8988T (cell line): ENCODE measurements around the gene C2orf76.

Source experiments
- DNase-seq: peaks from one replicate; pipeline ENCODE4 v3.0.0; 2011

Gene C2orf76

GRCh38 chr2:119333360-119333759 is 33.3 kb downstream of the C2orf76 start:
- no peak for DNase-seq

GRCh38 chr2:119332953-119333352 is 33.7 kb downstream of the C2orf76 start:
- DNase-seq = no peak

DNA sequence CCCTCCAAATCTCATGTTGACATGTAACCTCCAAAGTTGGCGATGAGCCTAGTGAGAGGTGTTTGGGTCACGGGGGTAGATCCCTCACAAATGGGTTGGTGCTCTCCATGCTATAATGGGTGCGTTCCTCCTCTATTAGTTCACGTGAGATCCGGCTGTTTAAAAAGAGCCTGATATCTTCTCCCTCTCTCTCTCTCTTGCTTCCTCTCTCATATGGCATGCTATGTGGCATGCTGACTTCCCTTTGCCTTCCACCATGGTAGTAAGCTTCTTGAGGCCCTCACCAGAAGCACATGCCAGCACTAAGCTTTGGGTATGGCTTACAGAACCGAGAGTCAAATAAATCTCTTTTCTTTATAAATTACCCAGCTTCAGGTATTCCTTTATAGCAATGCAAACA is 39.2 kb downstream of the C2orf76 start:
- DNase-seq = no peak

GRCh38 chr2:119326938-119327337 is 39.7 kb downstream of the C2orf76 start:
- no peak for DNase-seq

DNA sequence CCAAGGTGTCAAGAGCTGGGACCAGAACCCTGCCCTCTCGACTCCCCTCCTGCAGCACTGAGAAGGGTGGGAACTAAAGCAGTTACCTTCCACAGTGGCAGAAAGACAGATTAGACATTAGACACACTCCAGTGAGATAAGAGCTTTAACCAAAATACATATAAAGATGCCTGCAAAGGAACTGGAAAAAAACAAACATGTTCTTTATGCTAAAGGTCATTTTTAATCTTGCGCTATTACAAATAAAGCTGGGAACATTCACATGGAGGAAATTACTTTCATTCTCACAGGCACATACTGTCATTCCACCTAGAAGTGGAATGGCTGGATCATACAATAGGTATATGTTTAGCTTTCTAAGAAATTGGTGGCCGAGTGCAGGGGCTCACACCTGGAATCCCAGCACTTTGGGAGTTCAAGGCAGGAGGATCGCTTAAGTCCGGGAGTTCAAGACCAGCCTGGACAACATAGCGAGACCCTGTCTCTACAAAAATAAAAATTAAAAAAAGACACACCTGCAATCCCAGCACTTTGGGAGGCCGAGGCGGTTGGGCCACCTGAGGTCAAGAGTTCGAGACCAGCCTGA is 41.9 kb downstream of the C2orf76 start:
- DNase-seq = no peak

- no peak for DNase-seq
Observed at GRCh38 chr2:119323459-119323858, 43.2 kb downstream of the C2orf76 start.

- no peak for DNase-seq
Observed at GRCh38 chr2:119319593-119319992, 47.0 kb downstream of the C2orf76 start.

DNA sequence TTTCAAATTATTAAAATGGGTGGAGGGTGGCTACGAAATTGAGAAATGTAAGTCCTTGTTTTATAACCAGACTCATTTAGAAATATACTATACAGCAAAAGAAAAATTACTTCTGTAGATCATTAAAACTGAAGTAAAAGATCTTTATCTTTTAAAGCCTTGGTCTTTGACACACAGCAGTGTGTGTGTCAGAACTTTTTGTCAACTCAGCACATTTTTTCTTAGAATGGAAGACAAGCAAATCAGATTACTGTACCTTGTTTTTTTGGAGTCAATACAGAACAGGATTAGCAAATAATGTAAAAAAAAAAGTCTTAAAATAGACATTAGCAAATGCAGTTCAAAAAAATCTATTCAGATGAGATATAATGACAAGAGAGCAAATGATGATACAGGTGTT is 49.1 kb downstream of the C2orf76 start:
- no peak for DNase-seq

- no peak for DNase-seq
Observed at GRCh38 chr2:119316066-119316465, 50.6 kb downstream of the C2orf76 start.

- no peak for DNase-seq
Observed at GRCh38 chr2:119315241-119315925, 51.3 kb downstream of the C2orf76 start.

GRCh38 chr2:119311831-119312230 is 54.8 kb downstream of the C2orf76 start:
- no peak for DNase-seq

DNA sequence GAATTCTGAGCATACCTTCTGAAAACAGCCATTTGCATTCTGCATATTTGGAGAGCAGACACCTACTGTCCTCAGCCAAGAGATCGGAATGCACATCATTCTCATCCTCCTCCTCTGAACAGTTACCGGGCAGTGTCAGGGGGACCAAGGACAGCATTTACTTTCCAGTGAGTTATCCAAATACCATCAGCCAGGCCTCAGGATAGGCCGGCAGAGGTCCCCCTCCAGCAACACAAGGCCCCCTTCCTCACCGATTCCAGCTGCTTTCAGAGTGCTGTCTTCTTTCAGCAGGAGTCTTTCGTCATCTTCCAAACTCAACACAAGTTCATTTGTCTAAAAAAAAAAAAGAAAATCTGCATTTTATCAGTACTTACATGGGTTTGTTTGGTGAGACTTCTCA is 55.3 kb downstream of the C2orf76 start:
- no peak for DNase-seq

- no peak for DNase-seq
Observed at GRCh38 chr2:119308793-119309330, 57.8 kb downstream of the C2orf76 start.

DNA sequence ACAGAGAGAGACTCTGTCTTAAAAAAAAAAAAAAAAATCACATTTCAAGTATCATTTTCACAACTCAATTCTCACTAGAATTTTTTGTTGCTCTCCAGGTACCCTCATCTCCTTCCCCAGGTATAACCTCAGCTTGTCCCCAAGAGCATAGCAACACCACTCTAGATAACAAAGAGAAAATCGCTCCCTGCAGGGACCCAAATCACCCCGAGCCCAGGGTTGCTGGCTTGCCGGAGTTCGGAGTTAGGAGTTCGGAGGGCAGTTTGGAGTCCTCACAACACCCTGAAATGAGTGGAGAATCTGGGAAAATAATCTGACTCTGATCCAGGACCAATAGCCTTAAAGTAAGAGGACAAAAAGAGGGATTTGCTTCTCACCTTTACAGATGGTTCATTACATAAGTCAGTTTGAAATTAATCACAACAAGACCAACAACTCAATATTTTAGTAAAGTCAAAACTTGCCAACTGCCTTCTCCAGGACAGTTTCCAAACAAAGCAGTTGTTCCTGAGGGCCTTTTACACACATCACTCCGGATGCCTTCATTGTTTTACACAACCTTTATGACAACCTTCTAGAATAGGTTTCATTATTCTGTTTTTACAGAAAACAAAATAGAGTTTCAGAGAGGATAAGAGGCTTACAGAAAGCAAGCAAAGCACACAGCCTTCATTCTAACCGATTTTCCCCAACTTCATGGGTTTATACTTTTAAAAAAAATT is 59.1 kb downstream of the C2orf76 start:
- DNase-seq = no peak

- DNase-seq = no peak
Observed at GRCh38 chr2:119306196-119306590, 60.4 kb downstream of the C2orf76 start.

GRCh38 chr2:119305497-119306195 is 61.0 kb downstream of the C2orf76 start:
- DNase-seq = no peak

DNA sequence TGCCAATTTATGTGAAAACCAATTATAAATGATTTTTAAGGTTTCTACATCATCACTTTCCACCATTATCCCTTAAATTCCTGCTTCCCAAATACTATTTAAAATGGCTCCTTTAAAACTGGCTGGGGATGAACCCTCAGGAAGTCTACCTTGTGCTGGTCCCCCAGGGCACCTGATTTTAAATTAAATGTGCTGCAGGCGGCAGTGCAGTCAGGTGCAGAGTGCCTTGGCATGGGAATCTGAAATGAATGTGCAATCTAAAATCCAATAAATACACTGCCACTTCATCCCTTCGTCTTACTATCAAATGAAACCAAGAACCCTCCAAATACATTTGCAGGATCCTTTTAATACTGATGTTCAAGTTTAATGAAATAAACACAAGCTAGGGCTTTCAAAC is 61.8 kb downstream of the C2orf76 start:
- no peak for DNase-seq

DNA sequence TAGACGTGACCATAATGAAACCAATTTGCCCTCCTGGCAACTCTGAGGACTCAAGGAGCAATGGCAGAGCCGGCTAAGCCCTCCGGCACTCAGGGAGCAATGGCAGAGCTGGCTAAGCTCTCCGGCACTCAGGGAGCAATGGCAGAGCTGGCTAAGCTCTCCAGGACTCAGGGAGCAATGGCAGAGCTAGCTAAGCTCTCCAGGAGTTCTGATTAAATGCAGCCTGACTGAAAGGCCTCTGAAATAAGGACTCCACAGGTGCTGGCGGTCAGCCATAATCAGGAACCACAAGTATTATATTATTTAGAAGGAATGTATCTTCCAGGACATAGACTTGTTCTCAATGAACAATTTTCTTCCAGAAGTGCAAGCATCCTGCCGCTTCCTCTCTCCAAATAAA is 65.2 kb downstream of the C2orf76 start:
- no peak for DNase-seq

- no peak for DNase-seq
Observed at GRCh38 chr2:119295688-119296375, 70.8 kb downstream of the C2orf76 start.

GRCh38 chr2:119294671-119295070 is 72.0 kb downstream of the C2orf76 start:
- DNase-seq = no peak

DNA sequence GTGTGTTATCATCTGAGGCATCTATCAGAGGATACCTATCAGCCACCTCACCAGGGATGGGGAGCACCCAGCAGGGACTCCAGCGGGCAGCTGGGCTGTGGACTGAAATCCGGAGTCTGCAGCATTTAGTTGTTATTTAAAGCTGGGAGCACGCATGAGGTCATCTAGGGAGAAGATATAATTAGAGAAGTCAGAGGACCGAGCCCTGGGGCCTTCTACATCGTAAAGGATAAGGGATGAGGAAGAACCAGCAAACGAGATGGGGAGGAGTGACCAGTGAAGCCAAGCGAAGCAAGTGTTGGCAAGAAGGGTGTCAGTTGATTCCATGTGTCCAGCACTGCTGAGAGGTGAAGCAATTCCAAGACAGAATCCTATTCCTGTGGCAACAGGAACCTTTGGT is 72.7 kb downstream of the C2orf76 start:
- no peak for DNase-seq

- DNase-seq = no peak
Observed at GRCh38 chr2:119293254-119293653, 73.4 kb downstream of the C2orf76 start.

DNA sequence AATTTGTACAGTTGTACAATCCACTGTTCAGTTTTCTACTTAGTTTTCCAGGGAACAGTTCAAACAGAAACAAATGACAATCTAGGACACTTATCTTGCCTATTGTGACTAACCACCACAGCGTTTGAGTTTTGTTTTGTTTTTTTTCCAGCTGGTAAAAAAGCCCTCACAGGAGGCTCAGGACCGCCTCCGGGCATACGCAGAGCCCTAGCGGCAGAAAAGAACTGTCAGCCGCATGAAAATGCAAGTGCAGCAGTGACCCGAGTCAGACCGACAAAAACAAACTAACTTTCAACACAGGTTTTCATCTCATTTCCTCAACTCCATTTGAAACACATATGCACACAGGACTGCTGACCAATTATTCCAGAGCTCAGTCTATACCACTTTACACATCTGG is 74.4 kb downstream of the C2orf76 start:
- no peak for DNase-seq
